ENCODE results near the gene OR6B2. TPM values are rescaled to one million over a fixed set of nuclear protein-coding genes. Genes with fewer than 3 reads are reported as not detected.

OR6B2 gene
- total and polyA plus RNA-seq, 8 donors: not detected

GRCh38 chr2:240002983-240003382 lies 27.2 kb downstream of the OR6B2 start:
- H3K9me3 ChIP-seq: no peaks in the 10 kb centered on the region
- H3K27ac ChIP-seq: no peak overlapping the region
- H3K27me3 ChIP-seq: no peaks in the 10 kb centered on the region
- no peak for TF ChIP-seq CTCF (IDR thresholded peaks at IDR 0.05)
- no peak for ATAC-seq
- DNase-seq: no peak
- H3K4me3 ChIP-seq: no peak overlapping the region
- intact Hi-C loops (cut with DNase I): no loop called here
- no peaks in the 10 kb centered on the region for H3K4me1 ChIP-seq
- peaks cover 0 to 99% of the 10 kb centered on the region in 2 donors for H3K36me3 ChIP-seq

GRCh38 chr2:240000671-240001070 lies 29.6 kb downstream of the OR6B2 start:
- H3K27ac ChIP-seq: no peak overlapping the region
- ATAC-seq (no peak), DNase-seq (no peak)
- peaks cover 0 to 90% of the 10 kb centered on the region in 2 donors for H3K36me3 ChIP-seq
- H3K9me3 ChIP-seq: no peaks in the 10 kb centered on the region
- intact Hi-C loops (cut with DNase I): no loop called here
- TF ChIP-seq CTCF (IDR thresholded peaks at IDR 0.05): no peak
- no peaks in the 10 kb centered on the region for H3K27me3 ChIP-seq
- H3K4me1 ChIP-seq: no peaks in the 10 kb centered on the region
- no peak overlapping the region for H3K4me3 ChIP-seq

GRCh38 chr2:239997686-239998409 lies 32.4 kb downstream of the OR6B2 start:
- DNase-seq: no peak
- no peaks in the 10 kb centered on the region for H3K4me1 ChIP-seq
- H3K27me3 ChIP-seq: no peaks in the 10 kb centered on the region
- intact Hi-C loops (cut with DNase I): loop anchor here in 1 of 2 donors (10.0 kb wide), 1 partner anchor 73 kb away; no protein-coding TSS in a partner anchor
- TF ChIP-seq CTCF (IDR thresholded peaks at IDR 0.05): no peak
- no peak overlapping the region for H3K27ac ChIP-seq
- peaks cover 0 to 73% of the 10 kb centered on the region in 2 donors for H3K36me3 ChIP-seq
- H3K9me3 ChIP-seq: no peaks in the 10 kb centered on the region
- no peak overlapping the region for H3K4me3 ChIP-seq
- ATAC-seq: no peak

GRCh38 chr2:239994086-239994485 lies 36.1 kb downstream of the OR6B2 start:
- no peaks in the 10 kb centered on the region for H3K4me1 ChIP-seq
- H3K27me3 ChIP-seq: no peaks in the 10 kb centered on the region
- no peak for TF ChIP-seq CTCF (IDR thresholded peaks at IDR 0.05)
- peaks cover 0 to 49% of the 10 kb centered on the region in 2 donors for H3K36me3 ChIP-seq
- H3K9me3 ChIP-seq: no peaks in the 10 kb centered on the region
- no peak overlapping the region for H3K27ac ChIP-seq
- intact Hi-C loops (cut with DNase I): loop anchor here in 1 of 2 donors (10.0 kb wide), 1 partner anchor 69 kb away; no protein-coding TSS in a partner anchor
- no peak overlapping the region for H3K4me3 ChIP-seq
- ATAC-seq (no peak), DNase-seq (no peak)

- no peaks in the 10 kb centered on the region for H3K9me3 ChIP-seq
- ATAC-seq (no peak), DNase-seq (no peak)
- no peaks in the 10 kb centered on the region for H3K4me1 ChIP-seq
- no peaks in the 10 kb centered on the region for H3K27me3 ChIP-seq
- H3K4me3 ChIP-seq: no peak overlapping the region
- no peak overlapping the region for H3K27ac ChIP-seq
- no peak for TF ChIP-seq CTCF (IDR thresholded peaks at IDR 0.05)
- peaks cover 0 to 47% of the 10 kb centered on the region in 2 donors for H3K36me3 ChIP-seq
- intact Hi-C loops (cut with DNase I): loop anchor here in 1 of 2 donors (10.0 kb wide), 1 partner anchor 68 kb away; no protein-coding TSS in a partner anchor
Observed at GRCh38 chr2:239993291-239993690, 36.9 kb downstream of the OR6B2 start.

Data from left lung (tissue), 10 donors.